NB4 (cell line): ENCODE measurements around the gene EFCAB6.

ENCODE experiments used
- POLR2A ChIP-seq: IDR thresholded peaks from 2 replicates; pipeline ENCODE4 v1.6.1; 2011; ENCODE audit warnings: mild to moderate bottlenecking; ENCODE audit not compliant: insufficient read length; ENCODE audit errors: extremely low read depth
- TF ChIP-seq, protein P1 (sequence below): IDR thresholded peaks from one replicate; pipeline ENCODE4 v1.5.1; 2012; ENCODE audit warnings: low read depth, low read length
- TF ChIP-seq, protein P2 (sequence below): IDR thresholded peaks from 2 replicates; pipeline ENCODE4 v1.6.1; 2011; ENCODE audit warnings: low read depth, low read length

DNA sequence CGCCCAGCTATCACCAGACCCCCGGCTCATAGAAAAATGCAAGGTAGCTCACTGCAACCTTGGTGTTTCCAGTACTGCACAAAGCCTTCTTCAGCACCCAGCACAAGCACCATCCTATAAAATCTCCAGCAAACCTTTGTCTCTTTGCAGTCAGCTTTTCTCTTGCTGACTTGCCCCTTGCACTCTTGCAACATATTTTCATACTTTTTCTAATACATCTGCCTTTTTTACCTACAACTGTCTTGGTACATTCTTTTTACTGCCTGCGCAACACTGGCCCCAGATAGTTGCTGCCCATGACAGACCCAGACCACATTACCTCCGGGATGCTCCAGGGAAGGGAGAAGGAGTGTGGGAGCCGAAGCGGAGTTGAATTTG, 257.9 kb downstream of the EFCAB6 start:
- TF ChIP-seq, protein P1, sequence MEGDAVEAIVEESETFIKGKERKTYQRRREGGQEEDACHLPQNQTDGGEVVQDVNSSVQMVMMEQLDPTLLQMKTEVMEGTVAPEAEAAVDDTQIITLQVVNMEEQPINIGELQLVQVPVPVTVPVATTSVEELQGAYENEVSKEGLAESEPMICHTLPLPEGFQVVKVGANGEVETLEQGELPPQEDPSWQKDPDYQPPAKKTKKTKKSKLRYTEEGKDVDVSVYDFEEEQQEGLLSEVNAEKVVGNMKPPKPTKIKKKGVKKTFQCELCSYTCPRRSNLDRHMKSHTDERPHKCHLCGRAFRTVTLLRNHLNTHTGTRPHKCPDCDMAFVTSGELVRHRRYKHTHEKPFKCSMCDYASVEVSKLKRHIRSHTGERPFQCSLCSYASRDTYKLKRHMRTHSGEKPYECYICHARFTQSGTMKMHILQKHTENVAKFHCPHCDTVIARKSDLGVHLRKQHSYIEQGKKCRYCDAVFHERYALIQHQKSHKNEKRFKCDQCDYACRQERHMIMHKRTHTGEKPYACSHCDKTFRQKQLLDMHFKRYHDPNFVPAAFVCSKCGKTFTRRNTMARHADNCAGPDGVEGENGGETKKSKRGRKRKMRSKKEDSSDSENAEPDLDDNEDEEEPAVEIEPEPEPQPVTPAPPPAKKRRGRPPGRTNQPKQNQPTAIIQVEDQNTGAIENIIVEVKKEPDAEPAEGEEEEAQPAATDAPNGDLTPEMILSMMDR, result no peak
- no peak for TF ChIP-seq POLR2A
- TF ChIP-seq, protein P2, sequence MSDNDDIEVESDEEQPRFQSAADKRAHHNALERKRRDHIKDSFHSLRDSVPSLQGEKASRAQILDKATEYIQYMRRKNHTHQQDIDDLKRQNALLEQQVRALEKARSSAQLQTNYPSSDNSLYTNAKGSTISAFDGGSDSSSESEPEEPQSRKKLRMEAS, result no peak
